NCI-H524 (cell line): ENCODE results near the gene ENKUR.
"Not testable (repeated sequence)": the region's sequence is repeated elsewhere in the genome, so short reads cannot be mapped to it uniquely, and the experiment has no call there.

Experiments
- DNase-seq, 2 experiments: peaks; one replicate each; lab custom pipeline; 2025; lab: John Stamatoyannopoulos, UW

The ENKUR gene

GRCh38 chr10:25023278-25023677, 7.3 kb upstream of the ENKUR start:
- no peak for DNase-seq

- no peak for DNase-seq
Observed at GRCh38 chr10:25018703-25019102, 2.7 kb upstream of the ENKUR start.

- DNase-seq, result no peak
Observed at GRCh38 chr10:25017661-25018060, 1.7 kb upstream of the ENKUR start.

GRCh38 chr10:25017154-25017590, 1.2 kb upstream of the ENKUR start:
- no peak for DNase-seq

- peak; percentile 86 to 87 for DNase-seq
Observed at GRCh38 chr10:25016376-25017153, 607 bp upstream of the ENKUR start, which contains the start of gene THNSL1. Gene THNSL1 (plus strand): TSS chr10:25016612. CDS start chr10:25023224, 6,612 bp downstream.

- DNase-seq, result no peak
Observed at GRCh38 chr10:25014579-25014978, 1.4 kb downstream of the ENKUR start.

GRCh38 chr10:25011591-25011990, 4.4 kb downstream of the ENKUR start:
- DNase-seq, result not testable (repeated sequence)

- DNase-seq, result no peak
Observed at GRCh38 chr10:24998044-24998443, 17.9 kb downstream of the ENKUR start.

- no peak for DNase-seq
Observed at GRCh38 chr10:24995072-24995471, 20.9 kb downstream of the ENKUR start.

- DNase-seq, result peak in 1 of 2 experiments; percentile 6
Observed at GRCh38 chr10:24993237-24993958, 22.6 kb downstream of the ENKUR start.

GRCh38 chr10:24992512-24993133, 23.3 kb downstream of the ENKUR start:
- DNase-seq, result no peak

GRCh38 chr10:24991298-24991697, 24.7 kb downstream of the ENKUR start:
- DNase-seq, result no peak

GRCh38 chr10:24989867-24990266, 26.1 kb downstream of the ENKUR start:
- no peak for DNase-seq

- no peak for DNase-seq
Observed at GRCh38 chr10:24988831-24989640, 26.9 kb downstream of the ENKUR start.

- DNase-seq, result no peak
Observed at GRCh38 chr10:24984906-24985305, 31.1 kb downstream of the ENKUR start.

GRCh38 chr10:24983946-24984345, 32.0 kb downstream of the ENKUR start:
- no peak for DNase-seq

- no peak for DNase-seq
Observed at GRCh38 chr10:24983130-24983529, 32.8 kb downstream of the ENKUR start.

- DNase-seq, result no peak
Observed at GRCh38 chr10:24982319-24983112, 33.4 kb downstream of the ENKUR start.

GRCh38 chr10:24981161-24981710, 34.7 kb downstream of the ENKUR start:
- no peak for DNase-seq

GRCh38 chr10:24979685-24980084, 36.3 kb downstream of the ENKUR start:
- DNase-seq, result no peak

GRCh38 chr10:24974976-24975375, 41.0 kb downstream of the ENKUR start:
- DNase-seq, result peak in 1 of 2 experiments; percentile 0
